HepG2 (cell line): ENCODE results near the gene XRCC1. TPM values are rescaled to one million over a fixed set of nuclear protein-coding genes. Genes with fewer than 3 reads are reported as not detected.

Source experiments
- ARID2 ChIP-seq: sonication (generic); formaldehyde crosslinking; IDR thresholded peaks from 2 replicates; pipeline ENCODE4 v1.8.1; 2022; ENCODE audit warnings: mild to moderate bottlenecking, missing genetic modification reagents, borderline replicate concordance
- ELF3 ChIP-seq: IDR thresholded peaks from 2 replicates; pipeline ENCODE4 v1.6.1; 2016; ENCODE audit warnings: missing genetic modification reagents, missing compliant biosample characterization
- GABPB1 ChIP-seq: IDR thresholded peaks from 2 replicates; pipeline ENCODE4 v1.6.1; 2016; ENCODE audit warnings: mild to moderate bottlenecking, missing genetic modification reagents, moderate library complexity, missing compliant biosample characterization
- GTF3A ChIP-seq: sonication (generic); formaldehyde crosslinking; conservative IDR thresholded peaks from 2 replicates; pipeline ENCODE4 v1.4.0; 2020; ENCODE audit warnings: mild to moderate bottlenecking, missing genetic modification reagents
- NFYC ChIP-seq: IDR thresholded peaks from 2 replicates; pipeline ENCODE4 v1.6.1; 2016; ENCODE audit warnings: missing genetic modification reagents, missing compliant biosample characterization
- PLRG1 ChIP-seq: fragments of 450-650 bp; conservative IDR thresholded peaks from 2 replicates; pipeline ENCODE4 v1.6.1; 2016
- XRCC5 ChIP-seq: fragments of 200-400 bp; formaldehyde crosslinking; optimal IDR thresholded peaks from 2 replicates; pipeline ENCODE3; 2017; ENCODE audit warnings: mild to moderate bottlenecking, low read length
- ZNF17 ChIP-seq: sonication (generic); formaldehyde crosslinking; IDR thresholded peaks from 2 replicates; pipeline ENCODE4 v1.5.0; 2020; ENCODE audit warnings: mild to moderate bottlenecking, missing genetic modification reagents
- ZNF780A ChIP-seq: sonication (generic); formaldehyde crosslinking; IDR thresholded peaks from 2 replicates; pipeline ENCODE4 v1.8.0; 2022; ENCODE audit warnings: mild to moderate bottlenecking, missing genetic modification reagents, moderate library complexity
- ZNF891 ChIP-seq: sonication (generic); formaldehyde crosslinking; IDR thresholded peaks from 2 replicates; pipeline ENCODE4 v1.5.0; 2020; ENCODE audit warnings: mild to moderate bottlenecking, missing genetic modification reagents
- polyA plus RNA-seq, 8 experiments: library from polyadenylated mRNA; depleted of rRNA in 3 of 8; stranded (reverse) in 7 of 8; unstranded in 1 of 8; fragments of >200 nt; fragmentation: Illumina TruSeq in 4 of 8; extraction: Trizol in 4 of 8; gene quantifications; 2 replicates each; pipeline versions ENCODE4 v1.2.1 to v1.2.3, GENCODE V29; 2011 to 2016; ENCODE audit warnings: low read depth in 4 of 8, missing spikeins in 1 of 8, mixed read lengths in 1 of 8; ENCODE audit not compliant: insufficient read depth in 1 of 8
- total RNA-seq, 5 experiments: library from RNA; depleted of rRNA; stranded (reverse); fragments of >200 nt; fragmentation: Illumina TruSeq; extraction: Trizol; gene quantifications; 2 replicates each; pipeline ENCODE4 v1.2.3, GENCODE V29; 2016; ENCODE audit warnings: low read depth in 1 of 5
- TF ChIP-seq, protein P1 (sequence below), 2 experiments: fragments of 450-650 bp in 1 of 2; sonication (generic) in 1 of 2; formaldehyde crosslinking in 1 of 2; IDR thresholded peaks; 2 replicates each; pipeline versions ENCODE4 v1.6.1 to v1.8.0; 2016 to 2022; ENCODE audit warnings: antibody characterized with exemption in 1 of 2, mild to moderate bottlenecking in 1 of 2, missing genetic modification reagents in 1 of 2
- TF ChIP-seq, protein P2 (sequence below): sonication (generic); formaldehyde crosslinking; IDR thresholded peaks from 2 replicates; pipeline ENCODE4 v1.5.0; 2020; ENCODE audit warnings: mild to moderate bottlenecking, missing genetic modification reagents
- TF ChIP-seq, protein P3 (sequence below): sonication (generic); formaldehyde crosslinking; IDR thresholded peaks from 2 replicates; pipeline ENCODE4 v1.5.0; 2020; ENCODE audit warnings: mild to moderate bottlenecking, missing genetic modification reagents
- TF ChIP-seq, protein P4 (sequence below): sonication (generic); formaldehyde crosslinking; IDR thresholded peaks from 2 replicates; pipeline ENCODE4 v1.4.0; 2020; ENCODE audit warnings: missing genetic modification reagents; ENCODE audit errors: not compliant biosample characterization

The XRCC1 gene
- total and polyA plus RNA-seq, 2 of the 13 experiments (the other 11 are each of a cell fraction or from before 2014, with no cell fraction given): 24.7 to 26.3 TPM

DNA sequence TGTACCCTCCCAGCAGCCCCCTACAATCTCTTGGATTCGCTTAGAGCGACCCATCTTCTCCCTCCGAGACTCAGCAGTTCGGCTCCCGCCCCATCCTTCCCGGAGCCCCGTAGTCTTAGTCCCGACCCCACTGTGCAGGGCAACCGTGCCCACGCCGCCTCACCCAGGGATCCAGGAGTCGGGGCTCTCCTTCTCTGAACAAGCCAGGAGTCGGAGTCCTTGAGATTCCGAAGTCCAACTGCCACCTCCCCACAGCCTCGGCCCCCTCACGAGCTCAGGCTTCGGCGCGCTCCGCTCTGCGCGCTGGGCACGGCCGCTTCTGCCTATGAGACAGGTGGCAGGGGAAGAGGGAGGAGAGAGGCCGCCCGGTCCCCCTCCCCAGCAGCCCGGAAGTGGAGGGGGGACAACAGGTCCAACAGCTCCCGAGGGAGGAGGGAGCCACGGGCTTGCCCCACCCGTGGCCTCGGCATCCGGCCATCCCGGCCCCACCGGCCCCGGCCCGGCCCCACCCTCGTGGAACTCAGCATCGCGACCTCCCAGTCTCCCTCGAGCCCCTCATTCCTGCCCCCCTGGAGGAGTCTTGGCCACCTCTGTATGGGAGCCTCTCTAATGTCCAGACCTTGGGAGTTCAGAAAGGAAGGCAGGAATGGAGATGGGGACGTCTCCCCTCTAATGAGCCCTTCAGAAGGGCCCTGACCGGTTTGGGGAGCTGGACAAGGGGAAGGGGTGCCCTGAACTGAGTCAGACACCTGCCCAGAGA, 70.7 kb downstream of the XRCC1 start, which contains the start of gene PHLDB3 (continued):
- TF ChIP-seq, protein P1, sequence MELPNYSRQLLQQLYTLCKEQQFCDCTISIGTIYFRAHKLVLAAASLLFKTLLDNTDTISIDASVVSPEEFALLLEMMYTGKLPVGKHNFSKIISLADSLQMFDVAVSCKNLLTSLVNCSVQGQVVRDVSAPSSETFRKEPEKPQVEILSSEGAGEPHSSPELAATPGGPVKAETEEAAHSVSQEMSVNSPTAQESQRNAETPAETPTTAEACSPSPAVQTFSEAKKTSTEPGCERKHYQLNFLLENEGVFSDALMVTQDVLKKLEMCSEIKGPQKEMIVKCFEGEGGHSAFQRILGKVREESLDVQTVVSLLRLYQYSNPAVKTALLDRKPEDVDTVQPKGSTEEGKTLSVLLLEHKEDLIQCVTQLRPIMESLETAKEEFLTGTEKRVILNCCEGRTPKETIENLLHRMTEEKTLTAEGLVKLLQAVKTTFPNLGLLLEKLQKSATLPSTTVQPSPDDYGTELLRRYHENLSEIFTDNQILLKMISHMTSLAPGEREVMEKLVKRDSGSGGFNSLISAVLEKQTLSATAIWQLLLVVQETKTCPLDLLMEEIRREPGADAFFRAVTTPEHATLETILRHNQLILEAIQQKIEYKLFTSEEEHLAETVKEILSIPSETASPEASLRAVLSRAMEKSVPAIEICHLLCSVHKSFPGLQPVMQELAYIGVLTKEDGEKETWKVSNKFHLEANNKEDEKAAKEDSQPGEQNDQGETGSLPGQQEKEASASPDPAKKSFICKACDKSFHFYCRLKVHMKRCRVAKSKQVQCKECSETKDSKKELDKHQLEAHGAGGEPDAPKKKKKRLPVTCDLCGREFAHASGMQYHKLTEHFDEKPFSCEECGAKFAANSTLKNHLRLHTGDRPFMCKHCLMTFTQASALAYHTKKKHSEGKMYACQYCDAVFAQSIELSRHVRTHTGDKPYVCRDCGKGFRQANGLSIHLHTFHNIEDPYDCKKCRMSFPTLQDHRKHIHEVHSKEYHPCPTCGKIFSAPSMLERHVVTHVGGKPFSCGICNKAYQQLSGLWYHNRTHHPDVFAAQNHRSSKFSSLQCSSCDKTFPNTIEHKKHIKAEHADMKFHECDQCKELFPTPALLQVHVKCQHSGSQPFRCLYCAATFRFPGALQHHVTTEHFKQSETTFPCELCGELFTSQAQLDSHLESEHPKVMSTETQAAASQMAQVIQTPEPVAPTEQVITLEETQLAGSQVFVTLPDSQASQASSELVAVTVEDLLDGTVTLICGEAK (IDR thresholded peaks at IDR 0.05): no peak
- TF ChIP-seq, protein P1 (CRISPR knock-in tag; IDR thresholded peaks at IDR 0.05): peak; percentile 60; the same call in 1 of the 2 replicates
- TF ChIP-seq GABPB1 (CRISPR knock-in tag) (peak; percentile 91), ZNF780A (CRISPR knock-in tag) (no peak), XRCC5 (no peak), ARID2 (CRISPR knock-in tag) (no peak), NFYC (CRISPR knock-in tag) (no peak), ZNF891 (CRISPR knock-in tag) (0 out of 2 replicates have a peak, but pooled peaks have one; percentile 54), GTF3A (CRISPR knock-in tag) (0 out of 2 replicates have a peak, but pooled peaks have one; percentile 25), ELF3 (0 out of 2 replicates have a peak, but pooled peaks have one; percentile 27), PLRG1 (no peak), ZNF17 (CRISPR knock-in tag) (no peak)
- TF ChIP-seq, protein P2, sequence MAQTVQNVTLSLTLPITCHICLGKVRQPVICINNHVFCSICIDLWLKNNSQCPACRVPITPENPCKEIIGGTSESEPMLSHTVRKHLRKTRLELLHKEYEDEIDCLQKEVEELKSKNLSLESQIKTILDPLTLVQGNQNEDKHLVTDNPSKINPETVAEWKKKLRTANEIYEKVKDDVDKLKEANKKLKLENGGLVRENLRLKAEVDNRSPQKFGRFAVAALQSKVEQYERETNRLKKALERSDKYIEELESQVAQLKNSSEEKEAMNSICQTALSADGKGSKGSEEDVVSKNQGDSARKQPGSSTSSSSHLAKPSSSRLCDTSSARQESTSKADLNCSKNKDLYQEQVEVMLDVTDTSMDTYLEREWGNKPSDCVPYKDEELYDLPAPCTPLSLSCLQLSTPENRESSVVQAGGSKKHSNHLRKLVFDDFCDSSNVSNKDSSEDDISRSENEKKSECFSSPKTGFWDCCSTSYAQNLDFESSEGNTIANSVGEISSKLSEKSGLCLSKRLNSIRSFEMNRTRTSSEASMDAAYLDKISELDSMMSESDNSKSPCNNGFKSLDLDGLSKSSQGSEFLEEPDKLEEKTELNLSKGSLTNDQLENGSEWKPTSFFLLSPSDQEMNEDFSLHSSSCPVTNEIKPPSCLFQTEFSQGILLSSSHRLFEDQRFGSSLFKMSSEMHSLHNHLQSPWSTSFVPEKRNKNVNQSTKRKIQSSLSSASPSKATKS (CRISPR knock-in tag): 0 out of 2 replicates have a peak, but pooled peaks have one; percentile 65
- TF ChIP-seq, protein P3, sequence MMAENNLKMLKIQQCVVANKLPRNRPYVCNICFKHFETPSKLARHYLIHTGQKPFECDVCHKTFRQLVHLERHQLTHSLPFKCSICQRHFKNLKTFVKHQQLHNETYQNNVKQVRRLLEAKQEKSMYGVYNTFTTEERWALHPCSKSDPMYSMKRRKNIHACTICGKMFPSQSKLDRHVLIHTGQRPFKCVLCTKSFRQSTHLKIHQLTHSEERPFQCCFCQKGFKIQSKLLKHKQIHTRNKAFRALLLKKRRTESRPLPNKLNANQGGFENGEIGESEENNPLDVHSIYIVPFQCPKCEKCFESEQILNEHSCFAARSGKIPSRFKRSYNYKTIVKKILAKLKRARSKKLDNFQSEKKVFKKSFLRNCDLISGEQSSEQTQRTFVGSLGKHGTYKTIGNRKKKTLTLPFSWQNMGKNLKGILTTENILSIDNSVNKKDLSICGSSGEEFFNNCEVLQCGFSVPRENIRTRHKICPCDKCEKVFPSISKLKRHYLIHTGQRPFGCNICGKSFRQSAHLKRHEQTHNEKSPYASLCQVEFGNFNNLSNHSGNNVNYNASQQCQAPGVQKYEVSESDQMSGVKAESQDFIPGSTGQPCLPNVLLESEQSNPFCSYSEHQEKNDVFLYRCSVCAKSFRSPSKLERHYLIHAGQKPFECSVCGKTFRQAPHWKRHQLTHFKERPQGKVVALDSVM (CRISPR knock-in tag): peak; percentile 34; the same call in 1 of the 2 replicates
- TF ChIP-seq, protein P4, sequence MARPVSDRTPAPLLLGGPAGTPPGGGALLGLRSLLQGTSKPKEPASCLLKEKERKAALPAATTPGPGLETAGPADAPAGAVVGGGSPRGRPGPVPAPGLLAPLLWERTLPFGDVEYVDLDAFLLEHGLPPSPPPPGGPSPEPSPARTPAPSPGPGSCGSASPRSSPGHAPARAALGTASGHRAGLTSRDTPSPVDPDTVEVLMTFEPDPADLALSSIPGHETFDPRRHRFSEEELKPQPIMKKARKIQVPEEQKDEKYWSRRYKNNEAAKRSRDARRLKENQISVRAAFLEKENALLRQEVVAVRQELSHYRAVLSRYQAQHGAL: no peak
